ENCODE data around the gene LRMDA. TPM values are rescaled to one million over a fixed set of nuclear protein-coding genes. Genes with fewer than 3 reads are reported as not detected.

LRMDA gene
- total RNA-seq, 4 donors from 2014 or later, result 0.76 to 6.4 (median 1.3) TPM

- H3K4me3 ChIP-seq (ENCODE audit: low read depth, poor library complexity, severe bottlenecking), result no peak overlapping the region
- intact Hi-C loops (cut with DNase I; ENCODE audit: low total_unique reads), result no loop called here
- 86 to 89% methylated on average over 5 of the region's 5 CpGs for WGBS, 2 donors
- DNase-seq (ENCODE audit: low spot score in 2 of 2), result no peak
- no peak for TF ChIP-seq POLR2A (IDR thresholded peaks at IDR 0.05)
- TF ChIP-seq CTCF (IDR thresholded peaks at IDR 0.05), result no peak
These were observed 569.1 kb downstream of the LRMDA start for GRCh38 chr10:76000550-76000949.

GRCh38 chr10:76001019-76001418 is 569.6 kb downstream of the LRMDA start:
- WGBS, 2 donors, result 77 to 79% methylated on average over 4 of the region's 4 CpGs
- no peak for DNase-seq (ENCODE audit: low spot score in 2 of 2)
- TF ChIP-seq CTCF (IDR thresholded peaks at IDR 0.05), result no peak
- no peak for TF ChIP-seq POLR2A (IDR thresholded peaks at IDR 0.05)
- intact Hi-C loops (cut with DNase I; ENCODE audit: low total_unique reads), result no loop called here
- H3K4me3 ChIP-seq (ENCODE audit: low read depth, poor library complexity, severe bottlenecking), result no peak overlapping the region

GRCh38 chr10:76001461-76001860 is 570.0 kb downstream of the LRMDA start:
- H3K4me3 ChIP-seq (ENCODE audit: low read depth, poor library complexity, severe bottlenecking), result no peak overlapping the region
- intact Hi-C loops (cut with DNase I; ENCODE audit: low total_unique reads), result no loop called here
- DNase-seq (ENCODE audit: low spot score in 2 of 2), result no peak
- TF ChIP-seq CTCF (IDR thresholded peaks at IDR 0.05) (no peak), POLR2A (IDR thresholded peaks at IDR 0.05) (no peak)
- 97 to 100% methylated on average over 1 of the region's 1 CpG for WGBS, 2 donors

GRCh38 chr10:76002262-76002854 is 570.9 kb downstream of the LRMDA start:
- no peak overlapping the region for H3K4me3 ChIP-seq (ENCODE audit: low read depth, poor library complexity, severe bottlenecking)
- TF ChIP-seq CTCF (IDR thresholded peaks at IDR 0.05) (no peak), POLR2A (IDR thresholded peaks at IDR 0.05) (no peak)
- DNase-seq (ENCODE audit: low spot score in 2 of 2), result no peak
- intact Hi-C loops (cut with DNase I; ENCODE audit: low total_unique reads), result no loop called here
- WGBS, 2 donors, result 72 to 98% methylated on average over 2 of the region's 2 CpGs

GRCh38 chr10:76007667-76008181 is 576.3 kb downstream of the LRMDA start:
- intact Hi-C loops (cut with DNase I; ENCODE audit: low total_unique reads), result no loop called here
- no peak for TF ChIP-seq CTCF (IDR thresholded peaks at IDR 0.05)
- TF ChIP-seq POLR2A (IDR thresholded peaks at IDR 0.05), result no peak
- DNase-seq (ENCODE audit: low spot score in 2 of 2), result no peak
- no peak overlapping the region for H3K4me3 ChIP-seq (ENCODE audit: low read depth, poor library complexity, severe bottlenecking)
- WGBS, 2 donors, result 90 to 92% methylated on average over 14 of the region's 14 CpGs

- intact Hi-C loops (cut with DNase I; ENCODE audit: low total_unique reads), result no loop called here
- no peak overlapping the region for H3K4me3 ChIP-seq (ENCODE audit: low read depth, poor library complexity, severe bottlenecking)
- TF ChIP-seq CTCF (IDR thresholded peaks at IDR 0.05) (no peak), POLR2A (IDR thresholded peaks at IDR 0.05) (no peak)
- 67 to 68% methylated on average over 11 of the region's 11 CpGs for WGBS, 2 donors
- no peak for DNase-seq (ENCODE audit: low spot score in 2 of 2)
These were observed 578.1 kb downstream of the LRMDA start for GRCh38 chr10:76009531-76009930.
